Endothelial cell of umbilical vein (primary cell): ENCODE data around the gene SLC2A6. TPM values are rescaled to one million over a fixed set of nuclear protein-coding genes. Genes with fewer than 3 reads are reported as not detected.

Experiments
- BruUV-seq: library from RNA; stranded (reverse); fragments of 400-500 nt; replicated peaks from 2 replicates; lab custom pipeline; 2021; lab: Mats Ljungman, UMichigan
- CTCF ChIA-PET: fragments of 300-600, 350-600 bp; sonication (Branson Sonifier 250); formaldehyde crosslinking; loops from one replicate; lab custom pipeline; 2021; ENCODE audit warnings: antibody characterized with exemption, inconsistent platforms; lab: Charles Lee
- POLR2A ChIA-PET: fragments of 300-600, 350-600 bp; sonication (Branson Sonifier 250); formaldehyde crosslinking; loops from one replicate; lab custom pipeline; 2021; ENCODE audit warnings: antibody characterized with exemption, inconsistent platforms; lab: Charles Lee
- DNase-seq: peaks from one replicate; pipeline ENCODE4 v3.0.0-alpha.2; 2011; ENCODE audit warnings: low read depth, low spot score
- FAIRE-seq: peaks from 2 replicates; lab custom pipeline; 2011; peaks lifted over from hg19 to GRCh38; lab: Jason Lieb, UNC
- H2AFZ ChIP-seq: 2 replicates; pipeline ENCODE4 v1.6.0; 2012; ENCODE audit warnings: low read depth, low read length, control low read depth, inconsistent platforms
- H3K27ac ChIP-seq: 2 replicates; pipeline ENCODE4 v1.5.1; 2011; ENCODE audit warnings: low read depth, mild to moderate bottlenecking, control low read depth, low read length, moderate library complexity; ENCODE audit not compliant: insufficient read depth
- H3K27me3 ChIP-seq, 2 experiments: 2 replicates each; pipeline versions ENCODE4 v1.6.0 to v1.6.1; 2011; ENCODE audit warnings: low read length in 2 of 2, mixed read lengths in 1 of 2; ENCODE audit not compliant: control insufficient read depth in 2 of 2, insufficient read depth in 2 of 2
- H3K36me3 ChIP-seq, 2 experiments: 2 replicates in 1 of 2; 3 replicates in 1 of 2; pipeline ENCODE4 v1.5.1; 2011; ENCODE audit warnings: low read length in 2 of 2, mild to moderate bottlenecking in 1 of 2, moderate library complexity in 1 of 2; ENCODE audit not compliant: control insufficient read depth in 2 of 2, insufficient read depth in 2 of 2; ENCODE audit errors: extremely low read depth in 1 of 2
- H3K4me1 ChIP-seq: 3 replicates; pipeline ENCODE4 v1.5.1; 2011; ENCODE audit warnings: mild to moderate bottlenecking, low read length; ENCODE audit not compliant: control insufficient read depth, insufficient read depth; ENCODE audit errors: extremely low read depth
- H3K4me2 ChIP-seq: 2 replicates; pipeline ENCODE4 v1.6.1; 2011; ENCODE audit warnings: low read length, control low read depth, mixed read lengths; ENCODE audit not compliant: insufficient read depth
- H3K4me3 ChIP-seq, 3 experiments: fragments of 200-600 bp in 1 of 3; sonication (generic), shearing (Covaris generic) in 1 of 3; replicated peaks in 1 of 3; 2 replicates each; pipeline ENCODE4 v1.5.1; 2011 to 2016; ENCODE audit warnings: control low read depth in 3 of 3, low read length in 3 of 3, mild to moderate bottlenecking in 2 of 3, inconsistent platforms in 1 of 3, low read depth in 1 of 3, moderate library complexity in 1 of 3; ENCODE audit not compliant: insufficient read depth in 1 of 3
- H3K79me2 ChIP-seq: 2 replicates; pipeline ENCODE4 v1.6.0; 2012; ENCODE audit warnings: low read length, inconsistent platforms; ENCODE audit not compliant: control insufficient read depth, insufficient read depth
- H3K9ac ChIP-seq: replicated peaks from 2 replicates; pipeline ENCODE3; 2011; ENCODE audit warnings: low read length, control low read depth; ENCODE audit not compliant: insufficient read depth; ENCODE audit errors: extremely low read depth
- H3K9me1 ChIP-seq: replicated peaks from 3 replicates; pipeline ENCODE4 v1.6.0; 2011; ENCODE audit warnings: mild to moderate bottlenecking, low read length; ENCODE audit not compliant: control insufficient read depth, insufficient read depth; ENCODE audit errors: extremely low read depth
- H3K9me3 ChIP-seq: replicated peaks from 2 replicates; pipeline ENCODE4 v1.5.1; 2012; ENCODE audit warnings: low read length, inconsistent platforms; ENCODE audit not compliant: control insufficient read depth, insufficient read depth
- H4K20me1 ChIP-seq: replicated peaks from 2 replicates; pipeline ENCODE3; 2011; ENCODE audit warnings: mild to moderate bottlenecking, low read length; ENCODE audit not compliant: control insufficient read depth, insufficient read depth; ENCODE audit errors: extremely low read depth
- CTCF ChIP-seq, 2 donors: IDR thresholded peaks; 1 replicate in 1 of 2; 2 replicates in 1 of 2; pipeline ENCODE4 v1.5.1; 2011; ENCODE audit warnings: low read length in 2 of 2, mild to moderate bottlenecking in 2 of 2, moderate library complexity in 2 of 2, control low read depth in 1 of 2, inconsistent platforms in 1 of 2, low read depth in 1 of 2; ENCODE audit not compliant: insufficient read depth in 1 of 2; ENCODE audit errors: extremely low read depth in 1 of 2
- EZH2 ChIP-seq: IDR thresholded peaks from 2 replicates; pipeline ENCODE4 v1.6.1; 2012; ENCODE audit warnings: borderline replicate concordance, low read depth, mild to moderate bottlenecking, moderate library complexity, low read length, inconsistent platforms; ENCODE audit not compliant: severe bottlenecking
- FOS ChIP-seq: IDR thresholded peaks from 2 replicates; pipeline ENCODE4 v1.6.1; 2011; ENCODE audit warnings: mild to moderate bottlenecking, low read length, moderate library complexity, borderline replicate concordance; ENCODE audit not compliant: insufficient read depth
- GATA2 ChIP-seq: IDR thresholded peaks from 2 replicates; pipeline ENCODE4 v1.7.0; 2011; ENCODE audit warnings: low read depth, mild to moderate bottlenecking, moderate library complexity, mixed read lengths, low read length; ENCODE audit not compliant: insufficient read length, insufficient read depth
- JUN ChIP-seq: IDR thresholded peaks from 2 replicates; pipeline ENCODE4 v1.6.1; 2011; ENCODE audit warnings: borderline replicate concordance, low read depth; ENCODE audit not compliant: insufficient read length, insufficient read depth
- MAX ChIP-seq: IDR thresholded peaks from 2 replicates; pipeline ENCODE4 v1.6.1; 2011; ENCODE audit not compliant: insufficient read depth, insufficient read length
- MYC ChIP-seq: IDR thresholded peaks from one replicate; pipeline ENCODE4 v1.6.1; 2011; ENCODE audit warnings: mild to moderate bottlenecking, low read depth, low read length
- POLR2A ChIP-seq: IDR thresholded peaks from 2 replicates; pipeline ENCODE4 v1.6.1; 2012; ENCODE audit warnings: low read depth, mild to moderate bottlenecking, control low read depth, low read length
- POLR2AphosphoS5 ChIP-seq: IDR thresholded peaks from 2 replicates; pipeline ENCODE4 v1.6.1; 2012; ENCODE audit warnings: low read depth, mild to moderate bottlenecking, control low read depth, low read length, moderate library complexity; ENCODE audit not compliant: insufficient read depth
- dilution Hi-C: fragments of 300-500 bp; cut with MboI; formaldehyde crosslinking; loops from one replicate; pipeline ENCODE4 v1.15.0; 2019; ENCODE audit warnings: low sequenced_read_pairs; ENCODE audit not compliant: extremely low pct_ligation_motif_present
- intact Hi-C: fragments of 100-400 bp; cut with micrococcal nuclease; formaldehyde crosslinking; loops from one replicate; pipeline ENCODE4 v1.10.0; 2022
- polyA plus RNA-seq, 4 experiments: library from polyadenylated mRNA; depleted of rRNA in 3 of 4; stranded (reverse) in 3 of 4; unstranded in 1 of 4; fragments of >200 nt; gene quantifications; 2 replicates each; pipeline versions ENCODE4 v1.2.1 to v1.2.3, GENCODE V29; 2011 to 2012; ENCODE audit warnings: missing spikeins in 1 of 4
- total RNA-seq: library from RNA; stranded (reverse); gene quantifications from 2 replicates; pipeline ENCODE4 v1.2.3, GENCODE V29; 2021

SLC2A6 gene
- total and polyA plus RNA-seq, 2 donors (not counting 3 experiments of a cell fraction or from before 2014, with no cell fraction given): 35.7 to 39.6 TPM

DNA sequence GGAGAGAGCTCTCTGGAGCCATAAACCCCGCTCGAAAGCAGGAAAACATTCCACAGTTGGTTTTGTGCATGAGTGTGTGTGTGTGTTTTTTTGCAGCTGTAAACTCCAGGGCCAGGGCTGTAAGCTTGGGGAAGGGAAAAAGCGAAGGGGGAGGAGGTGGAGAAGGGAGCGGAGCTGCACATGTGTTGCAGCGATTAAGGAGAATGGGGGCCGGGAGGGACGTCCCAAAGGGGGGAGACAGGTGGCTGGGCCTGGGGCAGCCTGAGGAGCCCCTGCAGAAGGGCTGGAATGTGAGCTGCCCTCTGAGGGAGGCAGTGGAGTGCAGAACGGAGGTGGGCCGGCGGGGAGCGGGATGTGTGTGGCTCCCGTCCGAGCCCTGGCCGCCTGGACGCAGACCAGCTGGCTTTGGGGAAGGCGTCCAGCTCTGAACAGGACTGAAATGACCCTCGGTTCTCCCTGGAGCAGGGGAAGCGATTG lies 48.6 kb upstream of the SLC2A6 start:
- ChIA-PET POLR2A (no interaction called here), CTCF (interaction anchor here (0.5 kb wide), 1 partner anchor 329 kb away, joined by 3 read pairs; no protein-coding TSS in a partner anchor)
- H3K9me3 ChIP-seq: no peaks in the 10 kb centered on the region
- dilution Hi-C loops: no loop called here
- H3K36me3 ChIP-seq: no peaks in the 10 kb centered on the region
- BruUV-seq: no TSS peak
- H3K4me2 ChIP-seq: no peak overlapping the region
- no peaks in the 10 kb centered on the region for H4K20me1 ChIP-seq
- no peaks in the 10 kb centered on the region for H3K4me1 ChIP-seq
- intact Hi-C loops: no loop called here
- no peak overlapping the region for H2AFZ ChIP-seq
- H3K27me3 ChIP-seq: peaks cover 0 to 3% of the 10 kb centered on the region in 2 experiments
- H3K79me2 ChIP-seq: no peaks in the 10 kb centered on the region
- no peak for DNase-seq
- no peak overlapping the region for H3K27ac ChIP-seq
- no peaks in the 10 kb centered on the region for H3K9me1 ChIP-seq
- TF ChIP-seq JUN (no peak), EZH2 (no peak), POLR2A (no peak), POLR2AphosphoS5 (no peak), FOS (no peak), GATA2 (no peak), MYC (no peak), MAX (no peak), CTCF (IDR thresholded peaks at IDR 0.05; ENCODE audit: extremely low read depth in 1 of 2, insufficient read depth in 1 of 2, low read depth in 1 of 2, low read length in 2 of 2) (no peak)
- no peak overlapping the region for H3K9ac ChIP-seq
- FAIRE-seq: no peak
- H3K4me3 ChIP-seq: no peak overlapping the region
